Measurements from ENCODE around the gene NUDT1.

The NUDT1 gene

DNA sequence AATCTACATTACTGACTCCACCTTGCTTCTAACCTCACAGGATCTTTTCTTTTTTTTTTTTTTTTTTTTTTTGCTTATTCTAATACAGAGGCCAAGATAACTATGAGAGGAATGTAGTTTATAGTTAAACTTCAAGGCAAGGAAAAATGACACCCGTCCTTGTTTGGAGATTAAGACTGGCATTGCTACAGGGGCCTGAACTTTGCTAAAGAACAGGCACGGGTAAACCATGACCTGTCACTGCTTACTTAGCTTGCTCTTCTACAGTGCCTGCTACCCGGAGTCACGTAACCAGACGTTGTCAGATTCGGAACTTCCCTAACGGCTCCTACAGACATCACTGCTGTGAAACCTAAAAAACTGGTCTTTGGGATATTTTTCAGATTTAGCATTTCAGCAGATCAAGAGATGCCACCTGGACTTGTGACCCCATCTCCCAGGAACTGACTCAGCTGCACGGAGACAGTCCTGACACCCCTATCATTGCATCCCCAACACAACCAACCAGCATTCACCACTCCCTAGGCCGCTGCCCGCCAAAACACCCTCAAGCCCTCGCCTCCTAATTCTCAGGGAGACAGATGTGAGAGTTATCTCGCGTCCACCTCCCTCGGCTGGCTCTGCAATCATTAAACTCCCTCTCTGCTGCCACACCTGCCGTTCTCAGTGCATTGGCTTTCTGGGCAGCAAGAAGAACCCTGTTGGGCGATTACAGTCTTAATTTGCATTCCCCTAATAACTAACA, 36.8 kb upstream of the NUDT1 start:
- no peak for DNase-seq

DNA sequence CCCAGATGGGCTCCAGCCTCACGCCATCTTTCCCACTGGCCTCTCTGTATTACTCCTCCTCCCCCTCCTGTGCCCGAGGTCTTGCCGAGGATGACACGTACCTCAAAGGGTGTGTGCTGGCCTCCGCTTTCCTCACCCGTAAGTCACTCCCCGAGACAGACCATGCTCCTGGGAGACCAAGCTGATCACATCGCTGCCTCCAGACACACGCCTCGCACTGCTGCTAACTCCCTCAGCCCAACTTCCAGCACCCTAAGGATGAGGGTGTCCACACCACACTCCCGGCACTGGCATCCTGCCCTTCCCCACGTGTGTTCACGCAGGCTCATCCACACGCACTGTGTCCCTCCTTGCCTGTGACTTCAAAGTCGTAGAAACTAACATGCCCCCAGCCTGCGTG, 33.3 kb upstream of the NUDT1 start:
- DNase-seq, result no peak

GRCh38 chr7:2209146-2209960, 32.7 kb upstream of the NUDT1 start:
- peak; percentile 59 for DNase-seq

- DNase-seq, result no peak
These were observed 32.1 kb upstream of the NUDT1 start for GRCh38 chr7:2209961-2210323.

GRCh38 chr7:2210551-2211258, 31.3 kb upstream of the NUDT1 start:
- DNase-seq, result no peak

DNA sequence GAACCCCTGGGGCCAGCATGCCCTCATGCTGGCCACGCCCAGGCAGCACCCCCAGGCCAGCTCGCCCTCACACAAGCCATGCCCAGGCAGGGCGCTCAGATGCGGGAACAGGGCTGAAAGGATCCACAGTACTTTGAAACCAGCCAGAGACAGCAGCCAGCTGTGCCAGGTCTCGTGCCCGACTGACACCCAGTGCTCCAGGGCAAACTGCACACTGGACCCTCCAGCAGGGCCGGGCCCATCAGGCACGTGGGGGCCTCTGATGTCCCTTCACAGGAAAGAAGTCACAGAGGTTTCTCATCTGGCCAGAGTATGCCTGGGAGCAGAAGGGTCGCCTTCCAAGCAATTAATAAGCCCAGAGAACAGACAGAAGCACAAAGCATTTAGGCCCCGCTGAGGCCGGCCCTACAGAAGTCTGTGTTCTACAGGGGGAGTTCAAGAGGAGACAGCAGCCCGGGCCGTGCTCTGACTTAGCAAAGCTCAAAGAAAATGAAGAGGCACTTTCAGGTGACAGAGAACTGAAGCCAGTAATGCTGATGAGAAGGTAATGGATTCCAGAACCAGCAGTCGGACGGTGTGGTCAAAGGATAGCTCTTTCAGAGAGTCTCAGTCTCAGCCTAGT, 30.7 kb upstream of the NUDT1 start:
- no peak for DNase-seq

DNA sequence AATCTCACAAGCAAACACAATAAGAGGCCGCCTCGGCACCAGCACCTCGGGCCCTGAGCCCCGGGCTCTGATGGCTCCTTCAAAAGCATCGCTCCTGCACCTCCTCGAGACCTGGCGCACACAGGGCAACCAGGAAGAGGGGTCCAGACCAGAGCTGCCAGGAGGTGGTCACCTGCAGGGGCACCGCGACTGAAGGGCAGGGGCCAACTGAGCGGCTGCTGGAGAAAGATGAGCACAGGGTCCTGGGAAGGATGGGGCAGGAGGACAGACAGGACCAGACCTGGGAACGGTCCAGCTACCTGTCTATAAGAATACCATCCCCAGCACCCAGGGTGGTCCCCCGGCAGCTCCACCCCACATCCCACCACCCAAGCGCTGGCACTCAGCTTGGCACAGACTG, 30.1 kb upstream of the NUDT1 start:
- DNase-seq, result no peak

- no peak for DNase-seq
These were observed 29.1 kb upstream of the NUDT1 start for GRCh38 chr7:2212906-2213305.

GRCh38 chr7:2213551-2214215, 28.3 kb upstream of the NUDT1 start:
- no peak for DNase-seq

DNA sequence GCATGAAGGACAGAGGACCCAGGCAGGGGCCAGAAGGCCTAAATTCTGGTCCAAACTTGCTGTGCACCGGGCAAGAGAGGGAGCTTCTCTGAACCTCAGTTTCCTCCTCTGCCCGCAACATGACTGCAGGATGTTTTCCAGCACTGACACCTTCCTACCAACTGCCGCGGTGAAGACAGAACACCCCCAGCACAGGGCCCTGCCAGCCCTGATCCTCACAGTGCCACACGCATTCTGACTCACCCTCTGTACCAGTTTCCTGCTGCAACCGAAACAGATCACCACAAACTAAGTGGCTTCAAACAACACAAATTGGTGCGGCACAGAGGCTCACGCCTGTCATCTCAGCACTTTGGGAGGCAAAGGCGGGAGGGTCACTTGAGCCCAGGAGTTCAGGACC, 27.4 kb upstream of the NUDT1 start:
- no peak for DNase-seq

DNA sequence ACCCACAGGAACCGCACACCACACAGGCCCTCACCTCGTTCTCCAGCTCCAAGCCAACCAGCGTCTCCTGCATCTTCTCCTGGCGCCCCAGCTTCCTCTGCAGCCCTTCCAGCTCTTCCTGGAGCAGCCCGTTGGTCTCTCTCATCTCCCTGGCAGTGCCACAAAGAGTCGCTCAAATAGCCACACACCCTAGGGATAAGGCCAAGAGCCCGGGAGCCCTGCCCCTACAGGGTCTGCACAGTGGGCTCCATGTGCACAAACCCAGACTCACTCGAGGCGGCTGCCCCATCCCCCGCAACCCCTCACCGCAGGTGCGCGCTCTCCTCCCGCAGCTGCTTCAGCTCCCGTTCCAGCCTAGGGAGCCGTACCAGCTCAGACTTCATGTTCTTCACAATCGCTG, 26.2 kb upstream of the NUDT1 start:
- no peak for DNase-seq

- DNase-seq, result no peak
These were observed 24.8 kb upstream of the NUDT1 start for GRCh38 chr7:2217206-2217605.

- DNase-seq, result no peak
These were observed 24.1 kb upstream of the NUDT1 start for GRCh38 chr7:2217716-2218443.

- DNase-seq, result no peak
These were observed 23.6 kb upstream of the NUDT1 start for GRCh38 chr7:2218444-2218785.

GRCh38 chr7:2219136-2219535, 22.9 kb upstream of the NUDT1 start:
- no peak for DNase-seq

DNA sequence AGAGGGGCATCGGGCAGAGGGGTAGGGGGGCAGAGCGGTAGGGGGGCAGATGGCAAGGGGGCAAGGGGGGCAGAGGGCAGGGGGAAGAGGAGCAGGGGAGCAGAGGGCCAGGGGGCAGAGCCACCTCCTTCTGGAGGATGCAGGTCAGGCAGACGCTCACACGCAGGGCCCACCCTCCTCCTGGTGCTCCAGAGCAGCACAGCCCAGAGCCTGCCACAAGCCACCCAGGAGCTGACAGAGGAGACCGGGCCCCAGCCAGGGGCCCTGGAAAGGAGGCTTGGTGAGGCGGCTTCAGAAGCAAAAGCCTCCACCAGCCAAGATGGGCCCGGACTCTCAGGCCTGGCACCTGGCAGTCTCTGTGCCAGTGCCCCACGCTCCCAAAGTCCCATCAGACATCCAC, 22.4 kb upstream of the NUDT1 start:
- no peak for DNase-seq

DNA sequence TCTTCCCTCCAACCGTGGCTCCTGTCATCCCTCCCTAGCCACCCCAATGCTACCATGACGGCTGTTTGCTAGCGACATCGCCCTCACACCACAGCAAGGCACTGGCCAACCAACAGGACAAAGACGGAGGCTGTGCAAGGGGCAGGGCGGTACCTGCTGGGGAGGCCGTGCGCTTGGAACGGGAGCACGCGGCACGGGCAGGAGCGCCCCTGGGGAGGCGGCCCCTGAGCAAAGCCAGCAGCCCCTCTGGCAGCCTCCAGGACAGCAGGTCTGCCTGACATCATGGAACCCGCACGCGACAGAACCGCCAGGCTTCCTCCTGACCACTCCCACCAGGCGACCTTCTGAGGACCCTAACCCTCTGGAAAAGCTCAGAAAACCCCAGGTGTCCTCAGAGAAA, 22.0 kb upstream of the NUDT1 start:
- DNase-seq, result no peak

DNA sequence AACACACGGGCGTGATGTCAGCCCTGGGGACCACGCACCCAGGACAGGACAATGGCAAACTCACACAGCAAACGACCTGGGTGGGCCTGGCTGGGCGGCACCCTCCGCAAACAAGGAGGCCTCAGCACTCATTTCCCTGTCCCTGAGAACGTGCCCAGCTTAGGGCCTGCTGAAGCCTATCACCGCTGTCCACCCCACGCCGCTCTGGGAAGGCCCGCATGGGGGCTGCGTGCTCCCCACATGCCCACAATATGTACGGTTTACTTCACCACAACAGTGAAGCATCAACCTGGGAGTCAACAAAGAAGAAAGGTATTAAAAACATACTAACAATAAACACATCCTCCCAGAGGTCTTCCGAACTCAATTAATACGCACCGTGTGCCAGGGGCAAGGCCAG, 21.5 kb upstream of the NUDT1 start:
- no peak for DNase-seq

DNA sequence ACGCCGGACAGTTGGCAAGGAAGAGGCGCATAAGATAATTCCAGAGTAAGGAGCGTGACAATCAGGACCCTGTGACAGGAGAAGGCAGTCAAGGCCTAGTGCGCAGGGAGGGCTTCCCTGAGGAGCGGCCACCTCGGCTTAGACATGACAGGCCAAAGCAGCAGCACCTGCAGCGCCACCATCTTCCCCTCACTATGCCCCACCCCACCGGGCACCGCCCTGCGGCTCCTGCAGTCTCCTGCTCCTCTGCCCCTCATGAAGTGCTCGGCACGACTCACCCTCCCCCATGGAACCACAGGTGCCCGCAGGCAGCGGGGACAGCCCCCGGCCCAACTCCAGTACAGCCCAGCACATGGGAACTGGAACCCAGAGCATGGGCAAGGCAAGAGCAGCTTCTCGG, 21.1 kb upstream of the NUDT1 start:
- DNase-seq, result no peak

GRCh38 chr7:2222516-2222915, 19.5 kb upstream of the NUDT1 start:
- DNase-seq, result no peak

DNA sequence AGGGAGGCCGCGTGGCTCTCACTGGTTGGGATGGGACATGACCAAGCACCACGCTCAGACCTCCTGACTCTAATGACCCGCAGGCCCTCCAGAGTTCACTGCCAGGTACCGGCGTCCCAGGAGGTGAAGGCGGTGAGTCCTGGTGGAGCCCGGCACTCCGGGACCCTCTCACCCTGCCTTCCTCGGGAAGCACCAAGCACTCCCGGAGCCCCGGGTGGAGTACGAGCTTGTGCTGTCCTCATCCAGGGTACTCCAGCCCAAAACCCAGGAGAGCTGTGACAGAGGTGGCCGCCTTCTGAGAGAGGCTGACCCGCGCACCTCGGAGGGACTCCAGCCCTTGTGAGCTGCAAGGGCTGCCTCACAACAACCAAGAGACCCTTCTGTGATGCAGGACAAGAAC, 18.7 kb upstream of the NUDT1 start:
- no peak for DNase-seq

GRCh38 chr7:2224491-2224928, 17.5 kb upstream of the NUDT1 start:
- DNase-seq, result no peak

All from amniotic stem cell (primary cell).